HUES48 (cell line): ENCODE measurements around the gene PRRT1.
A peak's percentile ranks its signal among the peaks of the same experiment; 100 is the strongest.

Experiments
- H3K27ac ChIP-seq: one replicate; pipeline ENCODE4 v1.7.0; 2013; ENCODE audit warnings: low read depth, low read length, inconsistent platforms
- H3K27me3 ChIP-seq: 2 replicates; pipeline ENCODE4 v1.6.1; 2013; ENCODE audit warnings: mild to moderate bottlenecking, low read length; ENCODE audit not compliant: control insufficient read depth, insufficient read depth
- H3K36me3 ChIP-seq: 2 replicates; pipeline ENCODE4 v1.6.1; 2013; ENCODE audit warnings: low read length; ENCODE audit not compliant: control insufficient read depth, insufficient read depth
- H3K4me1 ChIP-seq: 2 replicates; pipeline ENCODE4 v1.6.1; 2013; ENCODE audit warnings: mild to moderate bottlenecking, low read length; ENCODE audit not compliant: control insufficient read depth, insufficient read depth
- H3K4me3 ChIP-seq: 2 replicates; pipeline ENCODE4 v1.5.1; 2013; ENCODE audit warnings: mild to moderate bottlenecking, low read depth, low read length
- H3K9ac ChIP-seq: 2 replicates; pipeline ENCODE4 v1.6.1; 2013; ENCODE audit warnings: mild to moderate bottlenecking, low read depth, low read length, moderate library complexity
- H3K9me3 ChIP-seq: 2 replicates; pipeline ENCODE4 v1.6.1; 2013; ENCODE audit warnings: low read length; ENCODE audit not compliant: control insufficient read depth, insufficient read depth

The PRRT1 gene

DNA sequence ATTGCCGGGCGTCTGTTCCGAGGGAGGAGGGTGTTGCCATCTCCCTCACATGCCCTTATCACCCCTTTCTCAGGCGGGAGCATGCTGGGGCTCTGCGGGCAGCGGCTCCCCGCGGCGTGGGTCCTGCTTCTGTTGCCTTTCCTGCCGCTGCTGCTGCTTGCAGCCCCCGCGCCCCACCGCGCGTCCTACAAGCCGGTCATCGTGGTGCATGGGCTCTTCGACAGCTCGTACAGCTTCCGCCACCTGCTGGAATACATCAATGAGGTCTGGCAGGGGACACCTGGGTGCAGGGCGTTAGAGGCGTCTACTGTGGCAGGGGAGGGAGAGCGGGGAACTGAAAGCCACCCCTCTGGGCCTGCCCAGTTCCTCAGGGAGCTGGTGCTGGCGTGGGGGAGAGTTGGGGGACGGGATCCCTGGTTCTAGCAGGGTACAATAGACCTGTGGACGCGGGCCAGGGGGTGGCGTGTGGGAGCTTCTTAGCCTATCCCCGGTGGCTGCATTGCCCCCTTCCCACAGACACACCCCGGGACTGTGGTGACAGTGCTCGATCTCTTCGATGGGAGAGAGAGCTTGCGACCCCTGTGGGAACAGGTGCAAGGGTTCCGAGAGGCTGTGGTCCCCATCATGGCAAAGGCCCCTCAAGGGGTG, 2.9 kb upstream of the PRRT1 start:
- Histone ChIP-seq H3K27ac (peak overlapping the region; percentile 94), H3K9me3 (no peaks in the 10 kb centered on the region), H3K4me1 (peaks cover 26% of the 10 kb centered on the region), H3K9ac (peak overlapping the region; percentile 90), H3K4me3 (peak overlapping the region; percentile 97), H3K36me3 (peaks cover 34% of the 10 kb centered on the region), H3K27me3 (peaks cover 33% of the 10 kb centered on the region)

DNA sequence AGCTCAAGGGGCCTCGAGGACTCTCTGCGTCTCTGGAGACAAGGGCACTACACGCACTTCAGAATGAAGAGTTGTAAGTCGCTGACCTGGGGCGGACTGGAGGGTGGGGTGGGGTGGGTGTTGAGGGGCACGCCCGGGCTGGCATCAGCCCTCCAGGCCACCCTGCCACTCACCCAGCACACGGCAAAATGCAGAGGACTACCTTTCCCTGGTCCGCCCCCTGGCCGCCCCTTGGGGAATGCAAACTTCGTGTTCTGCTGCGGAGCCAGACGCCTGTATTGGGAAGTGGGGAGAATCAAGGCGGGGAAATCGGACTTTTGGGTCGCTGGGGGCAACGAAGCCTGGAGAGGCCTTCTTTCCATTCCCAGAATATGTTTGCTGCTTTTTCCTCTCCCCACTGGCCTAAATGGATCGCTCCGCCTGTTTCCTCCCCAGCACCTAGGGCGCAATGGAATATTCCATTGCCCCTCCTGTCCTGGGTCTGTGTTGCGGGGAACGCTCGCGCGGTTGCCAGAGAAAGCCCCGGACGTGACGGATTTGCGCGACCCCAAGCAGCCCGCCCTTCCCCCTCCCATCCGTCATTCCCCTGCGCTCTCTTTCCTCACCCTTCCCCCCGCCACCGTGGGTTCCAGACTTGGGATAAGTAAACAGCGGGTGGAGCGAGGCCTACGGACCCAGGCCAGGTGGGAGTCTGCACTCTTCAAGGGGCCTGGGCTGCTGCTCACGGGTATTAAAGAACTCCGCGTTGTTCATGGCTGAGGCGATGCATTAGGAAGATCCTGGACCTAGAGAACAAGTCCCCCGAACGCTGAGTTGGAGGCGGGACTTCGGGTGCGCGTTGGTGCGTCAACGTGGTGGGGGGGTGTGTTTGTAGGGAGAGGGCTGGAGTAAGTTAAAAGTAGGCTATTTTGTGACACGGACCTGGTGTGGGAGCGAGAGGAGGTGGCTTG, 2.1 kb upstream of the PRRT1 start, which contains the start of gene PPT2:
PPT2 (plus strand) TSS at position 578 of the 950 bp plus-strand sequence. CDS start 454 bp downstream, outside the sequence.
- peaks cover 27% of the 10 kb centered on the region for H3K4me1 ChIP-seq
- peak within 1 kb of the TSS; percentile 94 for H3K27ac ChIP-seq
- H3K9ac ChIP-seq, result peak within 1 kb of the TSS; percentile 90
- H3K36me3 ChIP-seq, result peaks cover 32% of the 10 kb centered on the region
- peaks cover 41% of the 10 kb centered on the region for H3K27me3 ChIP-seq
- peak within 1 kb of the TSS; percentile 97 for H3K4me3 ChIP-seq
- H3K9me3 ChIP-seq, result no peaks in the 10 kb centered on the region

DNA sequence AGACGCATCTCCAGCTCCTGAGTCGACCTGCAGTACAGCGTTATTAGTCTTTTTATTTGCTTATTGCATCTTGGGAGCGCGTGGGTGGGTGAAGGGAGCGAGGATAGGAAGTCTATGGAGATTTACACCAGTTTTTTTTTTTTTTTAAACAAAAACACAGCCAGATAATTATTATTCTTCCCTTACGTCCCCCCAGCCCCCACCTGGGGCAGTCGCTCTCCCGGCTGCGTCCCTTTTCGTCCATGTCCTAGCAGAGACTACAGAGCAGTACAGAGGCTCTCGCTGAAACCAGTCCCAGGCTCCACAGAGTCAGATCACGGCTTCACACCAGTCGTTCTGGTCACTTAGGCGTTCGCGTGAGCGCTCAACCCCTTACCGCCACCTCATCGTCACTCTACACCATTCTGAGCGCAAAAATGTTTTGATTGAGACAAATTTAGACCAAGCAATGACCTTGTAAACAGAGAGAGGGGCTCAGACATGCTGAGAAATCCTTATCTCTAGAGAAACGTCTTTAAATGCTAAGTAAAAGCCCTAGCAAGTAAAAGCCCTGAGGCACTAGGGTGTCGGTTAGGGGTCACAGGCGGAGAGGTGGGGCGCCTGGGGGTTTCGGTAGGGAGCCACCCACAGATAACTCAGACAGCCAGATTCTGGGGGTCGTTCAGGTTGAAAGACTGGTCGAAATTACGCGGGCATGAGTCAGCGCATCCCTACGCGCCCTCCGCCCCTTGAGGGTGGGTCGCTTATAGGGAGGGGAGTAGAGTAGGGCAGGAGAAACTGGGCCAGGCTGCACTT, 1.2 kb upstream of the PRRT1 start:
- peaks cover 27% of the 10 kb centered on the region for H3K4me1 ChIP-seq
- peaks cover 24% of the 10 kb centered on the region for H3K36me3 ChIP-seq
- H3K9ac ChIP-seq, result peak overlapping the region; percentile 58; the same call in 1 of the 2 replicates
- peak overlapping the region; percentile 94 for H3K27ac ChIP-seq
- H3K4me3 ChIP-seq, result peak overlapping the region; percentile 97
- no peaks in the 10 kb centered on the region for H3K9me3 ChIP-seq
- H3K27me3 ChIP-seq, result peaks cover 41% of the 10 kb centered on the region

DNA sequence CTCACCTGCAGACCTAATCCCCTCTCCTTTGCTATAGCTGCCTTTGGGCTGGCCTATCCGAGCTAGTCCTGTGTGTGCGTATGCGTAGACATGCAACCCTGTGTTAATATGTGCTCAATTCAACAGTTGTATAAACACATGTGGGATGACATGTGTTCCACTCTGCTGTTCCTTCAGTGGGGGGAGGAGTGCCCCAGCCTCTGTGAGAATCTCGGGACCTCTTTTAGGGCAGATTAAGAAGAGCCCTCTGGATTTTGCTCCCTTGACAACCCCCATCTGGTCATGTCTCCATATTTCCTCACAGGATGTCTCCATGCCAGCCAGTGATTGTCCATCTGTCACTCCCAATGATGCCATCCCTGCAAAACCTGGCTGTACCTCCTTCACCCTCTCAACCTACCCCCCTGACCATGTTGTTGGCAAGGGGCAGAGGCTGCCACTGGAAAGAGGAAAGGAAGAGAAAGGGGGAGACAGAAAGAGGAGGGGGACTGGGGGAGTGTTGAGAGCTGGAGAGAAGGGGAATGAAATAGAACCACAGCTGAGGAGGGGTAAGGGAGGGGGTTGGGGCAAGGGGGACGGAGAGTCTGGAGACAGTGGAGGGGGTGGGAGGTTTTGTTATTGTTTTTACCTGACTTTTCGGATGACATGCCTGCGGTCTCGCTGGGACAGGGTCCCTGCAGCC, 417 bp downstream of the PRRT1 start:
- Histone ChIP-seq H3K36me3 (peaks cover 8% of the 10 kb centered on the region), H3K4me3 (peak overlapping the region; percentile 36; the same call in 1 of the 2 replicates), H3K9ac (no peak overlapping the region), H3K4me1 (peaks cover 33% of the 10 kb centered on the region), H3K9me3 (no peaks in the 10 kb centered on the region), H3K27me3 (peaks cover 41% of the 10 kb centered on the region), H3K27ac (no peak overlapping the region)

DNA sequence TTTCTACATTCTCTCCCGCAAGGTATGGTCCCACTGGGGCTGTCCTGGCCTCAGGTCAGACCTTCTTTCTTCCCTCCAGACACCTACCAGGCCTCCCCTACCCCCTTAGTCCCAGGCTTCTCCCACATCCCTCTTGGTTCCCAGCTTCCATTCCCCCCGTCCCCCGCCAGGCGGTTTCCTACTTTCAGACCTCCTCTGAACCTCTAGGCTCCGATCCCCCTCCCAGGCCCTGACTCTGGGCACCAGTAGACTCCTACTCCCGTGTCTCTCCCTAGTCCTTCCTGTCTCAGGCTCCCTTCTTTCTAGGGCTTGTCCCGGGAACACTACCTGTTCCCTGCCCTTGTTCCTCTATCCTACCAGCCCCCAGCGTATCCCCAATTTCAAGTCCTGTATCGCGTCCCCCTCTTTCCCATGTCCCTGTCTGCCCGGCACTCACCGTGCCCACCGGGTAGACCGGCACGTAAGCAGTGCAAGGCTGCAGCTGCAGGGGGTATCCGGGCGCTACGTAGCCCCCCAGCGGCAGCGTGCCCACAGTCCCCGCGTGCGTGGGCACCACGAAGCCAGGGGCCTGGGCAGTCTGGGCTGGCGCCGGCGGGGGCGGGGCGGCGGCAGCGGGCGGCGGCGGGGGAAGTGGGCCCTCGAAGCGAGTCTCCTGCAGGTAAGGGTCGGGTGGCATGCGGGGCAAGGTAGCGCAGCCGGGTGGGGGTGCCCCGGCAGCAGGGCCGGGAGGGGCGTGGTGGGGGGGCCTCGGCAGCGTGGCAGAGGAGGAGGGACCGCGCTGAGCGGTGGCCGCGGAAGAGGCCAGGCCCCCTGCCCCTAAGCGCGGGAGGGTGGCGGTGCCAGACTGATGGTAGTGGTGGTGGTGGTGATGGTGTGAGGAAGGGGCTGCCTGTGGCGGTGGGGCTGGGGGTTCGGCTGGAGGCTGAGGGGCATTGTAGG, 1.5 kb downstream of the PRRT1 start:
- H3K9me3 ChIP-seq, result no peaks in the 10 kb centered on the region
- H3K27ac ChIP-seq, result no peak overlapping the region
- peaks cover 1% of the 10 kb centered on the region; the same call in 1 of the 2 replicates for H3K36me3 ChIP-seq
- no peak overlapping the region for H3K9ac ChIP-seq
- peaks cover 41% of the 10 kb centered on the region for H3K27me3 ChIP-seq
- H3K4me3 ChIP-seq, result peak overlapping the region; percentile 57
- peaks cover 39% of the 10 kb centered on the region for H3K4me1 ChIP-seq

DNA sequence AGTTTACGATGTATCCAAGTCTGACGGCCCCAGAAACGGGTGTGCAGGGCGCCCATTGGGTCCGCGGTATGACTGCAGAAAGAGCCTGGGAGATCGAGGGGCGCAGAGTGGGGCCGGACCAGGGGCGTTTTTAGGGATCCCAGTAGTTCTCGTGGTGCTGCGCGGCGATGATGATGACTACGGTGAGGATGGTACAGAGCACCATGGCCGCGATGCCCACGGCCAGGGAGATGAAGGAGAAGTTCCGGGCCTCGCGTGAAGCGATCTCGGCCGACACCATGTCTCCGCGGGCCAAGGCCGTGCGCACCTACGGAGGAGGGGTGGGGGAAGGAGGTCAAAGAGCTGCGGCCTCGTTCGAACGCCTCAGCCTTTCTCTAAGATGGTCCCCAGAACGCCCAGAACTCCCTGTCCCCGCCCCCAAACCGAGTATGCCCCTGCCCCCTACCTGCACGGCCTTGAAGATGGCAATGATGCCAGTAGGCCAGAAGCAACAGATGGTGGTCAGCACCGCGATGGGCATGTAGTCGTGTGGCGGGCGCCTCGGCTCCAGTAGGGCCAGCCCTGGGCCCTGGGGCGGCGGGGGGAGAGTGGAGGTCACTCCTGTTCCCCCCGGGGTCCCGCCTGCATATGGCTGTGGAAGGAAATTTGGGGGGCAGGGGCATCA, 2.5 kb downstream of the PRRT1 start:
- peaks cover 39% of the 10 kb centered on the region for H3K4me1 ChIP-seq
- H3K9ac ChIP-seq, result no peak overlapping the region
- no peaks in the 10 kb centered on the region for H3K9me3 ChIP-seq
- H3K36me3 ChIP-seq, result no peaks in the 10 kb centered on the region
- H3K27me3 ChIP-seq, result peaks cover 41% of the 10 kb centered on the region
- no peak overlapping the region for H3K27ac ChIP-seq
- H3K4me3 ChIP-seq, result peak overlapping the region; percentile 61

DNA sequence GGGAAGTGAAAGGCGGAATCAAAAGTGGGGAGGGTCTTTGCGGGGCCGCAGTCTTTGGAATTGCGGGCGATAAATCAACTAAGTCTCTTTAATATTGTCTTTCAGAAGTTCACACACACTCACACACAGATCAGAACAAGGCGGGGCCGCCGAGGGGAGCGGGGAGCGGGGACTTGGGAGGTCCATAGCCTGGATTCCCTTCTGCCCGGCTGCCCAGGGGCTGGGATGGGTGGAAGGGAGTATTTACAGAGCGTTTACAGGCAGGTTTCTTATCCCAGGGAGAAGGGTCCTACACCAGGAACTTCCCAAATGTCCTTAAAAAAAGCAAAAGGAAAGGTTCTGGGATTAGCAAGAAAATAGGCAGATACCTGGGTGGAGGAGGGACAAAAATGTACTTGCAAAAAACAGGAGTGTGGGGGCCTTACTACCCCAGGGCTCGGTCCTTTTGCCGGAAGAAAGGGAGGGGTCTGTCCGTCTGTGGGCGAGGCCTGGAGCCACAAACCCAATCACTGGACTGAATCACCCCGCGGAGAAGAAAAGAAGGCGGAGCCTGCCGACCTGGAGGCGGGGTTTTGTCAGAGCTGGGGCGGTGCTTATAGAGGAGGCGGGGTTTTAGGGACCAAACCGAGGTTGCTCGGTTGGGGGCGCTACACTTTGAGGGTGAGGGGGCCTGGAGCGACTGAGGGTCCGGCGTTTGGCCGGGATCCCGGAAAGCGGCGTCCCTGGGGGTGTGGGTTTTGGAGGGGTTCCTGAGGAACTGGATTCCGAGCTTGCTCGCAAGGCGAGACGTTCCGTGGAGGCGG, 3.2 kb downstream of the PRRT1 start:
- Histone ChIP-seq H3K27ac (no peak overlapping the region), H3K36me3 (no peaks in the 10 kb centered on the region), H3K9ac (no peak overlapping the region), H3K9me3 (no peaks in the 10 kb centered on the region), H3K4me3 (peak overlapping the region; percentile 61), H3K27me3 (peaks cover 41% of the 10 kb centered on the region), H3K4me1 (peaks cover 39% of the 10 kb centered on the region)

DNA sequence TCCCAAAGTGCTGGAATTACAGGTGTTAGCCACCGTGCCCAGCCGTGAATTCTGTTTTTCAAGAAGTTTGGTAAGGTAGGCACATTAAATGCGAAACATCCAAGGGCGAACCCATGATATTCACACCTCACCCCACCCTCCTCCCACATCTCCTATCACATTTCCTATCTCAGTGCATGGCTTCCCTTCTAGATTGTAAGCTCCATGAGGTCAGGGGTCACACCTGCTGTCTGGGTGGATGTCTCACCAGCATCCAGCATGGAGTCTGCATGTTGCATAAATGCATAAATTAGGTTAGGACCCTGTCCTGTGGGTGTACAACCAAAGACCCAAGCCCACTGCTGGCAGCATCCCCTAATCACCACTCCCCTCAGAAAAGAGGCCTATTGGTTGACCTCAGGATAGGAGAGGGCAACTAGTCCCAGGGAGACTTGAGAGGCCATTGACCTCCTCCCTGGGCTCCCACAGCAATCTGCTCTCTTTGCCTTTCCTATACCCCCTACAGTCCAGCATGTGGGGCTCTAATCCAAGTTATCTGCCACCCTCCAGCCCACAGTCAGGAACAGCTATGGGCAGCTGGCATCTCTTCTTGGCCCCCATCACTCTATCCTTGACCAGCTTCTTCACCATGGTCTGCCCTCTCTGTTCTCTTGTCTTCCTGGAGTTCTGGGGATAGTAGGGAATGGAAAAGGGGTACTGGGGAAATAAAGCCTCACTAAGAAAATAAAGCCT, 4.2 kb downstream of the PRRT1 start:
- H3K27me3 ChIP-seq, result peaks cover 36% of the 10 kb centered on the region
- H3K27ac ChIP-seq, result no peak overlapping the region
- H3K9me3 ChIP-seq, result no peaks in the 10 kb centered on the region
- H3K36me3 ChIP-seq, result no peaks in the 10 kb centered on the region
- H3K4me1 ChIP-seq, result peaks cover 32% of the 10 kb centered on the region
- H3K4me3 ChIP-seq, result peak overlapping the region; percentile 56; the same call in 1 of the 2 replicates
- no peak overlapping the region for H3K9ac ChIP-seq
